Stimulated activated CD8-positive, alpha-beta memory T cell treated with anti-CD3 and anti-CD28 coated beads, Interleukin-4, amount 100 ng/mL, for 24 hours (primary cell): ENCODE data around the gene MUC4.
"Not testable (repeated sequence)": the region's sequence is repeated elsewhere in the genome, so short reads cannot be mapped to it uniquely, and the experiment has no call there.

Experiments
- DNase-seq: peaks from one replicate; pipeline ENCODE4 v3.0.0-alpha.2; 2020; ENCODE audit warnings: low read depth

Gene MUC4

GRCh38 chr3:195762611-195763010 is 49.1 kb downstream of the MUC4 start:
- DNase-seq: no peak

GRCh38 chr3:195762249-195762585 is 49.5 kb downstream of the MUC4 start:
- DNase-seq: no peak

GRCh38 chr3:195761567-195762248 is 50.0 kb downstream of the MUC4 start:
- no peak for DNase-seq

- DNase-seq: no peak
Measured at GRCh38 chr3:195761123-195761566, 50.6 kb downstream of the MUC4 start.

GRCh38 chr3:195760345-195761122 is 51.2 kb downstream of the MUC4 start:
- DNase-seq: no peak

GRCh38 chr3:195758721-195759353 is 52.9 kb downstream of the MUC4 start:
- no peak for DNase-seq

GRCh38 chr3:195757827-195758226 is 53.9 kb downstream of the MUC4 start:
- DNase-seq: no peak

GRCh38 chr3:195757438-195757770 is 54.3 kb downstream of the MUC4 start:
- no peak for DNase-seq

GRCh38 chr3:195755791-195756676 is 55.7 kb downstream of the MUC4 start:
- no peak for DNase-seq

GRCh38 chr3:195755391-195755790 is 56.3 kb downstream of the MUC4 start:
- no peak for DNase-seq

- DNase-seq: no peak
Measured at GRCh38 chr3:195754906-195755305, 56.8 kb downstream of the MUC4 start.

GRCh38 chr3:195754141-195754540 is 57.6 kb downstream of the MUC4 start:
- DNase-seq: no peak

GRCh38 chr3:195753581-195753980 is 58.1 kb downstream of the MUC4 start:
- no peak for DNase-seq

GRCh38 chr3:195752546-195753331 is 59.0 kb downstream of the MUC4 start:
- DNase-seq: no peak

GRCh38 chr3:195752066-195752465 is 59.7 kb downstream of the MUC4 start:
- DNase-seq: no peak

GRCh38 chr3:195751560-195751959 is 60.2 kb downstream of the MUC4 start:
- DNase-seq: no peak

- no peak for DNase-seq
Measured at GRCh38 chr3:195750797-195751520, 60.8 kb downstream of the MUC4 start.

- not testable (repeated sequence) for DNase-seq
Measured at GRCh38 chr3:195749101-195749500, 62.6 kb downstream of the MUC4 start.

GRCh38 chr3:195748661-195749060 is 63.1 kb downstream of the MUC4 start:
- no peak for DNase-seq

- no peak for DNase-seq
Measured at GRCh38 chr3:195746751-195747150, 65.0 kb downstream of the MUC4 start.

- no peak for DNase-seq
Measured at GRCh38 chr3:195746346-195746745, 65.4 kb downstream of the MUC4 start.
